Fibroblast of skin of back (primary cell): ENCODE results near the gene E4F1.
A peak's percentile ranks its signal among the peaks of the same experiment; 100 is the strongest.
"Not testable (repeated sequence)": the region's sequence is repeated elsewhere in the genome, so short reads cannot be mapped to it uniquely, and the experiment has no call there.

Experiments used
- DNase-seq: peaks from one replicate; pipeline ENCODE4 v3.0.0-alpha.2; 2013

The E4F1 gene

GRCh38 chr16:2250652-2251295, 27.4 kb downstream of the E4F1 start:
- no peak for DNase-seq

GRCh38 chr16:2251296-2252111, 28.1 kb downstream of the E4F1 start, which contains the start of gene ECI1:
ECI1 (minus strand) TSS chr16:2251587; CDS start chr16:2251566, 21 bp downstream.
- DNase-seq: peak; percentile 92

DNA sequence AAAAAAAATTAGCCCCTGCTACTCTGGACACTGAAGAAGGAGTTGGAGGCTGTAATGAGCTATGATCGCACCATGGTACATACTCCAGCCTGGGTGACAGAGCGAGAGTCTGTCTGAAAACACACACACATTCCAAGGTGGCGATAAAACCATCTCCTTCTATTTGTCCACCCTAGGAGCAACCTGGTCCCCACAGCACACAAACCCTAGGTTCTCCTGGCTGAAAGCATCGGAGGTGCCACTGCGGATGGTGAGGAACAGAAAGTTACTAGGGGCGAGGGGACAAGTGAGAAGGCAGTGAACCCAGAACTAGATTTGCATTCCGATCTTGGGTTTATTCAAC, 29.4 kb downstream of the E4F1 start:
- DNase-seq: no peak

DNA sequence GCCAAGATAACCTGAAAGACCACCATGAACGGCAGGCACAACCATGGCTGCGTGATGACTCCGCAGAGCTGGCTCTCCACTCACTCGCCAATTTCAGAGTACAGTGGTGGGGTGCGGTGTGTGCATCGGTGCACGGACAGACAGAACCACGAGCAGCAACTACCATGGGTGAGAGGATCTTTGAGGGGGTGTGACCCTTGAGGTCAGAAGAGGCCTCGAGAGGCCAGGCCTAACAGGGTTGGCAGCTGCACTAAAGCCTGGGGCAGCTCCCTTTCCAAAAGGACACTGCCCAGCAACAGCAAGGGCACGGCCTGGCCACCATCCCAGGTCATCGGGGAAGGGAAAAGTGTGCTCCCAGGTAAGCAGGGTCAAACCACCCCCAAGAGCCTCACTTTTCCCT, 29.9 kb downstream of the E4F1 start:
- DNase-seq: no peak

GRCh38 chr16:2256531-2257140, 33.2 kb downstream of the E4F1 start:
- DNase-seq: no peak

GRCh38 chr16:2257726-2258125, 34.3 kb downstream of the E4F1 start:
- DNase-seq: no peak

DNA sequence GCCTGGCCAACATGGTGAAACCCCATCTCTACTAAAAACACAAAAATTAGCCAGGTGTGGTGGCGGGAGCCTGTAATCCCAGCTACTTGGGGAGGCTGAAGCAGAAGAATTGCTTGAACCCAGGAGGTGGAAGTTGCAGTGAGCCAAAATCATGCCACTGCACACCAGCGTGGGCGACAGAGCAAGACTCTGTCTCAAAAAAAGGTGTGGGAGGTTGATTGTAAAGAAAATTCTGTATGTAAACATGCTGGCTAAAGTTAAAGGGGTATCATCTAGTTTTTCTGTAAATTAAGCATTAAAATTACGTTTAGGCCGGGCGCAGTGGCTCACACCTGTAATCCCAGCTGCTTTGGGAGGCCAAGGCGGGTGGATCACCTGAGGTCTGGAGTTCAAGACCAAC, 35.1 kb downstream of the E4F1 start:
- not testable (repeated sequence) for DNase-seq

DNA sequence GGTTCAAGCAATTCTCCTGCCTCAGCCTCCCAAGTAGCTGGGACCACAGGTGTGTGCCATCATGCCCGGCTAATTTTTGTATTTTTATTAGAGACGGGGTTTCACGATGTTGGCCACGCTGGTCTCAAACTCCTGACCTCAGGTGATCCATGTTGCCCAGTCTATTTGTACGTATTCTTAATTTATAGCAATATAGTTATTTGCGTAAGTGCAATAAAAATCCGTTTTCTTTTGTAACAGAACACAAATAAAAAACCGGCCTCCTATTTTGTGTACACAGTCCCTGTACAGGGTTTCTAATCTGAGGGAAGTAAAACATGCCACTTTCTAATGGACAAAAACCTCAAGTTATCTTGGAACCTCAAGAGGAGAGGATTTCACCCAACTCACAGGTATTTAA, 36.9 kb downstream of the E4F1 start:
- no peak for DNase-seq

GRCh38 chr16:2263026-2263425, 39.6 kb downstream of the E4F1 start:
- DNase-seq: not testable (repeated sequence)

GRCh38 chr16:2266887-2267286, 43.5 kb downstream of the E4F1 start:
- DNase-seq: peak; percentile 6

GRCh38 chr16:2267505-2267912, 44.1 kb downstream of the E4F1 start:
- DNase-seq: not testable (repeated sequence)

DNA sequence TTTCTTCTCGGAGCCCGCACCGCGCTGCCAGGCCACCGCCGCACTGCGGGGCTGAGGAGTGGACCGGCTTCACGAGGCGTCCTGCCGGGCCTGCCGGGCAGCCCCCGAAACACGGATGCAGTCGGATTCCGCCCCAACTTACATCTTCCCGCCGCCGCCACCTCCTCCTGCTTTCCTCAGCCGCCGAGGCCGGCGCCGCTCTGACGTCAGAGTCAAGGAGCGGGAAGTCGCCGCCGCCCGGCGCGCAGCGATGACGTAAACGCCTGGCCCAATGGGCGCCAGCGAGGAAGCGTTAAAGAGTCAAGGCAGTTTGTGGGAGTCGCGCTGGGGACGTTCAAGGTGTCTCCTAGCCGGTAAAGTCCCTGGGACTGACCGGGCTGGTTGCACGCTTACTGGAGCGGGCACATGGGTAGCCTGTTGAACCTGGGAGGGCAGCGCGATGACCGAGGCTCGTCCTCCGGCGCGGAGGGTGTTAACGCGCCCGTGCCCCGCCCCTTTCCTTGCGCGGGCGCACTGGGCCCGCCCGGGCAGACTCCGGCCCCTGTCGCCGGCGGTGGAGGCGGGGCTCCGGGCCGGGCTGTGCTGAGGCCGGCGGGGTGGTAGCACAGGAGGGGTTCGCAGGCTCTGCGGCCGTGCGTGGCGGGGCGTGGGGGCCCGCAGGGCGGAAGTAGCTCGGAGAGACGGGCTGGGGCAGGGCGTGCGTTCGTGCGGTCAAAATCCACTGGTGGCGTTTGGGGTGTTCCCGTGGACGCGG, 44.7 kb downstream of the E4F1 start, which contains the start of gene RNPS1:
RNPS1 (minus strand) TSS at position 214 of the 754 bp plus-strand sequence. CDS start 3,483 bp downstream, outside the sequence.
- peak; percentile 96 for DNase-seq

DNA sequence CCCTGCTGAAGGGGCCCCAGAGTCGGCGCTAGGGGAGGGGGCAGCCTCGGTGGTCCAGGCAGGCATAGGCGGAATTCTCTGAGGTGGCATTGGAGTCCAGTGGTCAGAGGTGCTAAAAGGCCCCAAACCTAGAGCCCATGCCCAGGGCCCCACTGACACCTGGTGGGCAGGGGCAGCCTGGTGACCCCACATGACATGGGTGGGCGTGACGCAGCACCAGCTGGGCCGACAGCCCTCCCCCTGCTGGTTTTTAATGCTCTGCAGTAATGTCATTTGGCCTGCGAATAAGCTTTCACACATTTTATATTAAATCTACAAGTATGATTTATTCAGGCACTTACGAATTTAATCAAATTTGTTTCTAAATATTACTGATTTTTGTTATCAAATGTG, 46.7 kb downstream of the E4F1 start:
- DNase-seq: no peak

- DNase-seq: no peak
Measured at GRCh38 chr16:2270588-2271470, 47.4 kb downstream of the E4F1 start.

DNA sequence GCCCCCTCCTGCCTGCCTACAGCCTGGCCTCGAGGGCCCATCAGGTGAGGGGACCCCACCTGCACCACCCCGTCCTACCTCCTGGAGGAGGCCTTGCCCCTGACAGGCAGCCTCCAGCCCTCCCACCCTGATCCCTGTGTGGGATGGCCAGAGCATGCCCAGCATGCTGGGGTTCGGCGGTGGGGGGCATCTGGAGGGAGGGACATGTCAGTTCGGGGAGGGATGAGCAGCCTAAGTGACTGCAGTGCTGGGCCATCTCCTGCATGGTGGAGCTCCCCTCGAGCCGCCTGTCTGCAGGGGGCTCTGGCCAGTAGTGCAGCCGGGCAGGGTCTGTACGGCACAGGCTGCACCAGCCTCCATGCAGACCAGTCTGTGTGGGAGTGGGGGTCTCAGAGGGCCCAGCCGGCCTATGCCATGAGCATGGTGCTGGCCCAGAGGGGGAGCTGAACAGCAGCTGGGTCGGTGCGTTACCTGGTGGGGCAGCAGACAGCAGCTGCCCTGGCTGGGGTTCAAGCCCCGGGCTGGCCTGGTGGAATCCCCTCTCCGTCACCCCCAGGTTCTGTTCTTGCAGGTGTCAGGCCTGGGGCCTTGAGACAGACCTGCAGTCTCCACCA, 48.6 kb downstream of the E4F1 start:
- no peak for DNase-seq

DNA sequence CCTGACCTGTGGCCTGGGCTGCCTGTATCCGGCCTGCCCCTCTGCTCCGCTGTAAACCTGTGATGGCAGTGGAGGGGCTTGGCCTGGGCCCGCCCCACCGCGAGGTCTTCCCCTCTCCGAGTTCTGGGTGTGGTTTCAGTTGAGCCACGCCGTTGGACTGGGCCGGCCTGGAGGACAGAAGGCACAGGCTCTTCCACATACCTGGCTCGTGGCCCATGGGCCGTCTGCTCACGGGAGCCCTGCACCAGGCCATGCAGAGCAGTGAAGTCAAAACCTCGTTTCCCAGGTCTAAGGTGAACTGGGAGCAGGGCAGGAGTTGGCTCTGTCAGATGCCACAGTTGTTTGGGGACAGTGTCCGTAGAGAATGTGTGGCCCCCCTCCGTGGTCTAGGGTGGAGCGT, 50.1 kb downstream of the E4F1 start:
- no peak for DNase-seq

GRCh38 chr16:2273931-2274330, 50.5 kb downstream of the E4F1 start:
- no peak for DNase-seq

- DNase-seq: no peak
Measured at GRCh38 chr16:2275476-2276367, 52.3 kb downstream of the E4F1 start.

DNA sequence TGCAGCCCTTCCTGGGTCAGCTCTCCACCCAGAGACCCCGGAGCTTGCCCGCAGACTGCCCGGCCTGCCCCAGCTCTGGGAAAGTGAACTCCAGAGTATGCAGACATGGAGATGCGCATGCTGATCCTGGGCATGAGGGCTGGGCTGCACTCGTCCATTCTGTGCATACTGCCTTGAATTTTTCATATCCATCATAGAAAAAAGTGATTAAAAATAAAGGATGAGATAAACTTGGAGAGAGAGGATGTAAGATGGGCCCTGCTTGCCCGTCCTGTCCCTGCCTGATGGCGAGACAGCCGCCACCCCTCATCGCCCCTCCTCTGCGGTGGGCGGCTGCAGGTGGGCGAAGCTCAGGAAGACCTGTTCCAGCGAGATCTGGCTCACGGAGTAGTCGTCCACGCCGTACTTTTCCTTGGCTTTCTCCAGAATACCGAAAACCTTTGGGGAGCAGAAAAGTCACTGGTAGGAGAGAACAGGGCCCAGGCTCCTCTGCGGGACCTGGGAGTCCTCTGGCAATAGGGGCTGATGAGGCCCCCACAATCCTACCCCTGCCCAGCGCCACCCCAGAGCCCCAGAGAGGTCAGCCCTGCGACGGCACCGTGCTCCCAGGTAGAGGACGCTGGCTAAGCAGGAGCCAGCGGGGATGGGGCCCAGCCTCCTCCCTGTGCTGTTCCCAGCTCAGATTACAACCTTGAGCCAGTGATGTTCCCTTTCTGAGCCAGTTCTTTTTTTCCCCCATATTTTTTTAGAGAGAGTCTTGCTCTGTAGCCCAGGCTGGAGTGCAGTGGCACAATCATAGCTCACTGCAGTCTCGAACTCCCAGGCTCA, 53.2 kb downstream of the E4F1 start:
- no peak for DNase-seq
